ENCODE measurements around the gene PAX8.
A peak's percentile ranks its signal among the peaks of the same experiment; 100 is the strongest.

PAX8 gene

GRCh38 chr2:113253453-113253852, 25.3 kb downstream of the PAX8 start:
- Histone ChIP-seq H3K27ac (ENCODE audit: low read length) (no peak overlapping the region), H3K79me2 (ENCODE audit: insufficient read depth, low read length) (no peaks in the 10 kb centered on the region), H3K4me2 (ENCODE audit: insufficient read depth, low read length) (no peak overlapping the region), H3K4me1 (ENCODE audit: insufficient read depth, low read length) (no peaks in the 10 kb centered on the region), H3K9ac (ENCODE audit: low read depth, low read length) (no peak overlapping the region), H2AFZ (ENCODE audit: low read depth, low read length) (no peak overlapping the region), H4K20me1 (ENCODE audit: insufficient read depth, low read length) (0 out of 2 replicates have a peak, but pooled peaks cover 7% of the 10 kb centered on the region), H3K36me3 (ENCODE audit: insufficient read depth, low read length) (no peaks in the 10 kb centered on the region), H3K4me3 (ENCODE audit: low read depth in 1 of 2, low read length in 2 of 2) (no peak overlapping the region), H3K27me3 (ENCODE audit: insufficient read depth, low read length, poor library complexity) (no peaks in the 10 kb centered on the region), H3K9me3 (ENCODE audit: insufficient read depth, low read length, severe bottlenecking) (no peaks in the 10 kb centered on the region)
- DNase-seq (no peak), ATAC-seq (ENCODE audit: insufficient read depth, low read depth) (no peak)
- TF ChIP-seq, protein P1, sequence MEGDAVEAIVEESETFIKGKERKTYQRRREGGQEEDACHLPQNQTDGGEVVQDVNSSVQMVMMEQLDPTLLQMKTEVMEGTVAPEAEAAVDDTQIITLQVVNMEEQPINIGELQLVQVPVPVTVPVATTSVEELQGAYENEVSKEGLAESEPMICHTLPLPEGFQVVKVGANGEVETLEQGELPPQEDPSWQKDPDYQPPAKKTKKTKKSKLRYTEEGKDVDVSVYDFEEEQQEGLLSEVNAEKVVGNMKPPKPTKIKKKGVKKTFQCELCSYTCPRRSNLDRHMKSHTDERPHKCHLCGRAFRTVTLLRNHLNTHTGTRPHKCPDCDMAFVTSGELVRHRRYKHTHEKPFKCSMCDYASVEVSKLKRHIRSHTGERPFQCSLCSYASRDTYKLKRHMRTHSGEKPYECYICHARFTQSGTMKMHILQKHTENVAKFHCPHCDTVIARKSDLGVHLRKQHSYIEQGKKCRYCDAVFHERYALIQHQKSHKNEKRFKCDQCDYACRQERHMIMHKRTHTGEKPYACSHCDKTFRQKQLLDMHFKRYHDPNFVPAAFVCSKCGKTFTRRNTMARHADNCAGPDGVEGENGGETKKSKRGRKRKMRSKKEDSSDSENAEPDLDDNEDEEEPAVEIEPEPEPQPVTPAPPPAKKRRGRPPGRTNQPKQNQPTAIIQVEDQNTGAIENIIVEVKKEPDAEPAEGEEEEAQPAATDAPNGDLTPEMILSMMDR (IDR thresholded peaks at IDR 0.05; ENCODE audit: borderline replicate concordance, extremely low read depth, low read length, poor library complexity, severe bottlenecking): no peak

DNA sequence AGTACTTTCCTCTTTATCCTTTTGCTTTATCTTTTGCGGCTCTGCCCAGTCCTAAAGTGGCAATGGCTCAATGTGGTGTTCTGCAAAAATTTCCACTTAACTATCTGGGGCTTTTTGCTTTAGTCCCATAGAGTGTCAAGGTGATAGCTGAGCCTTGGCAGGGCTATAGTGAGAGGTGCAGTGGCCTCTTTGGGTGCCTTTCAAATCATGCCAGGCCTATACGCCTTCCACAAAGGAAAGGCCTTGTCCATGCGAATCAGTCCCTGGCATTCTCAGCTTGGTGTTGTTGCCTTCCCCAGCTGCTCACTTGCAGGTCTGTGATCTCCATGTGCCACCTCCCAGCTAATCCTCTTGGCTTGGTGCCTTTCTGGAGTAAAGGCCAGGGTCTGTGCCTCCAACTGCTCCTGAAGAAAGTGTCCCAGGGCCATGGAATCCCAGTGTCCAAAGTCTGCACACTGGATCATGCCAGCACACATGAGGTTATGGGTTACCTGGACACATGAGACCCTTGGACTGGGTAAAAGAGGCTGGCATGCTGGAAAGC, 26.6 kb downstream of the PAX8 start:
- TF ChIP-seq EZH2 (IDR thresholded peaks at IDR 0.05; ENCODE audit: borderline replicate concordance, low read depth, low read length, severe bottlenecking): no peak
- Histone ChIP-seq H3K9me3 (ENCODE audit: insufficient read depth, low read length, severe bottlenecking) (no peaks in the 10 kb centered on the region), H3K27me3 (ENCODE audit: insufficient read depth, low read length, poor library complexity) (no peaks in the 10 kb centered on the region), H3K27ac (ENCODE audit: low read length) (no peak overlapping the region), H2AFZ (ENCODE audit: low read depth, low read length) (no peak overlapping the region), H3K4me1 (ENCODE audit: insufficient read depth, low read length) (no peaks in the 10 kb centered on the region), H3K4me2 (ENCODE audit: insufficient read depth, low read length) (no peak overlapping the region), H3K4me3 (ENCODE audit: low read depth in 1 of 2, low read length in 2 of 2) (no peak overlapping the region), H4K20me1 (ENCODE audit: insufficient read depth, low read length) (peaks cover 9% of the 10 kb centered on the region), H3K36me3 (ENCODE audit: insufficient read depth, low read length) (no peaks in the 10 kb centered on the region), H3K9ac (ENCODE audit: low read depth, low read length) (no peak overlapping the region), H3K79me2 (ENCODE audit: insufficient read depth, low read length) (no peaks in the 10 kb centered on the region)
- no peak for DNase-seq
- ATAC-seq (ENCODE audit: insufficient read depth, low read depth): no peak

- Histone ChIP-seq H3K4me1 (ENCODE audit: insufficient read depth, low read length) (no peaks in the 10 kb centered on the region), H3K9me3 (ENCODE audit: insufficient read depth, low read length, severe bottlenecking) (no peaks in the 10 kb centered on the region), H3K79me2 (ENCODE audit: insufficient read depth, low read length) (no peaks in the 10 kb centered on the region), H4K20me1 (ENCODE audit: insufficient read depth, low read length) (peaks cover 9% of the 10 kb centered on the region), H3K27me3 (ENCODE audit: insufficient read depth, low read length, poor library complexity) (no peaks in the 10 kb centered on the region), H3K36me3 (ENCODE audit: insufficient read depth, low read length) (no peaks in the 10 kb centered on the region), H3K4me2 (ENCODE audit: insufficient read depth, low read length) (no peak overlapping the region), H3K9ac (ENCODE audit: low read depth, low read length) (no peak overlapping the region), H3K27ac (ENCODE audit: low read length) (no peak overlapping the region), H2AFZ (ENCODE audit: low read depth, low read length) (no peak overlapping the region), H3K4me3 (ENCODE audit: low read depth in 1 of 2, low read length in 2 of 2) (no peak overlapping the region)
- ATAC-seq (ENCODE audit: insufficient read depth, low read depth): no peak
- no peak for TF ChIP-seq EZH2 (IDR thresholded peaks at IDR 0.05; ENCODE audit: borderline replicate concordance, low read depth, low read length, severe bottlenecking)
- TF ChIP-seq, protein P1 (IDR thresholded peaks at IDR 0.05; ENCODE audit: borderline replicate concordance, extremely low read depth, low read length, poor library complexity, severe bottlenecking): no peak
- no peak for DNase-seq
These were observed 27.6 kb downstream of the PAX8 start for GRCh38 chr2:113251118-113251517.

DNA sequence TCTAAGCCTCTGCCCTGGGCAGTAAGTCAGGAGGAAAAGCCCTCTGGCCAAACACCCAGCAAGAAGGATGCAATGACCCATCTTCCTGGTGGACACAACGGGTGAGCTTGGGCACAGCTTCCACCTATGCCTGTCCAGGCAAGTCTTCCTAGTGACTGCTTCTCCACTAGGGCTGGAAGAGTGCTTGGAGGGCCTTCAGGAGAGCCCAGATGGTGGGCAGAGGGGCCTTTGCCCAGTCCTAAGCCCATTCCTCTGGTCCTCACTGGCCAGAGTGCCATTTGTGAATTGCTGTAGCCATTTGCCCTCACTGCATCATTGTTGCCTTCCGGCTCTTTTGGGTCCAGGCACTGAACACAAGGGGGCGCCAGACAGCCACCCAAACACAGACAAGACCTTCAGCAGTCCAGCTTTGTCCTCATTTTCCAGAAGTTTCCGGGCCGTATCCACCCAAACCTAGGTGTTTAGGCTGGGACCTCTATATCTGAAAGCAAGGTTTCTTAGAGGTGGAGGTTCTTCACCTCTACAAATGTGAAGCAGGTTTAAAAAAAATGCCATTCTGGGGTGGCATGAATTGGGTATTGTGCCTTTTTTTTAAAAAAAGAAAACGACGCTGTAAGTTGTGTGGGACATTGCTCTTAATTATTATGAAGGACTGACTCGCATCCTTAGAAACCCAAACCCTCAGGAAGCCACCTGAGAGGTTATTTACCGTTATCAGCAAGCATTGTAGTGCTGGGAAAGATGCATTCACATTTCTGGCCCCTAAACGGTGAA, 29.5 kb downstream of the PAX8 start:
- no peak overlapping the region for H3K4me3 ChIP-seq (ENCODE audit: low read depth in 1 of 2, low read length in 2 of 2)
- no peak overlapping the region for H3K9ac ChIP-seq (ENCODE audit: low read depth, low read length)
- H3K36me3 ChIP-seq (ENCODE audit: insufficient read depth, low read length): no peaks in the 10 kb centered on the region
- ATAC-seq (ENCODE audit: insufficient read depth, low read depth) (peak; percentile 89), DNase-seq (peak; percentile 69)
- peaks cover 13% of the 10 kb centered on the region for H4K20me1 ChIP-seq (ENCODE audit: insufficient read depth, low read length)
- no peaks in the 10 kb centered on the region for H3K4me1 ChIP-seq (ENCODE audit: insufficient read depth, low read length)
- no peak overlapping the region for H3K4me2 ChIP-seq (ENCODE audit: insufficient read depth, low read length)
- H3K79me2 ChIP-seq (ENCODE audit: insufficient read depth, low read length): no peaks in the 10 kb centered on the region
- no peak for TF ChIP-seq EZH2 (IDR thresholded peaks at IDR 0.05; ENCODE audit: borderline replicate concordance, low read depth, low read length, severe bottlenecking)
- TF ChIP-seq, protein P1 (IDR thresholded peaks at IDR 0.05; ENCODE audit: borderline replicate concordance, extremely low read depth, low read length, poor library complexity, severe bottlenecking): peak; percentile 95
- no peaks in the 10 kb centered on the region for H3K27me3 ChIP-seq (ENCODE audit: insufficient read depth, low read length, poor library complexity)
- H3K9me3 ChIP-seq (ENCODE audit: insufficient read depth, low read length, severe bottlenecking): no peaks in the 10 kb centered on the region
- H3K27ac ChIP-seq (ENCODE audit: low read length): no peak overlapping the region
- H2AFZ ChIP-seq (ENCODE audit: low read depth, low read length): no peak overlapping the region

Data from DND-41 (cell line).